Endothelial cell of umbilical vein (primary cell): Measurements from ENCODE around the gene ADAMTS6. TPM values are rescaled to one million over a fixed set of nuclear protein-coding genes. Genes with fewer than 3 reads are reported as not detected.

Source experiments
- BruUV-seq: library from RNA; stranded (reverse); fragments of 400-500 nt; replicated peaks from 2 replicates; lab custom pipeline; 2021; lab: Mats Ljungman, UMichigan
- CTCF ChIA-PET: fragments of 300-600, 350-600 bp; sonication (Branson Sonifier 250); formaldehyde crosslinking; loops from one replicate; lab custom pipeline; 2021; ENCODE audit warnings: antibody characterized with exemption, inconsistent platforms; lab: Charles Lee
- POLR2A ChIA-PET: fragments of 300-600, 350-600 bp; sonication (Branson Sonifier 250); formaldehyde crosslinking; loops from one replicate; lab custom pipeline; 2021; ENCODE audit warnings: antibody characterized with exemption, inconsistent platforms; lab: Charles Lee
- DNase-seq: peaks from one replicate; pipeline ENCODE4 v3.0.0-alpha.2; 2011; ENCODE audit warnings: low read depth, low spot score
- FAIRE-seq: peaks from 2 replicates; lab custom pipeline; 2011; peaks lifted over from hg19 to GRCh38; lab: Jason Lieb, UNC
- H2AFZ ChIP-seq: 2 replicates; pipeline ENCODE4 v1.6.0; 2012; ENCODE audit warnings: low read depth, low read length, control low read depth, inconsistent platforms
- H3K27ac ChIP-seq: 2 replicates; pipeline ENCODE4 v1.5.1; 2011; ENCODE audit warnings: low read depth, mild to moderate bottlenecking, control low read depth, low read length, moderate library complexity; ENCODE audit not compliant: insufficient read depth
- H3K27me3 ChIP-seq, 2 experiments: 2 replicates each; pipeline versions ENCODE4 v1.6.0 to v1.6.1; 2011; ENCODE audit warnings: low read length in 2 of 2, mixed read lengths in 1 of 2; ENCODE audit not compliant: control insufficient read depth in 2 of 2, insufficient read depth in 2 of 2
- H3K36me3 ChIP-seq, 2 experiments: 2 replicates in 1 of 2; 3 replicates in 1 of 2; pipeline ENCODE4 v1.5.1; 2011; ENCODE audit warnings: low read length in 2 of 2, mild to moderate bottlenecking in 1 of 2, moderate library complexity in 1 of 2; ENCODE audit not compliant: control insufficient read depth in 2 of 2, insufficient read depth in 2 of 2; ENCODE audit errors: extremely low read depth in 1 of 2
- H3K4me1 ChIP-seq: 3 replicates; pipeline ENCODE4 v1.5.1; 2011; ENCODE audit warnings: mild to moderate bottlenecking, low read length; ENCODE audit not compliant: control insufficient read depth, insufficient read depth; ENCODE audit errors: extremely low read depth
- H3K4me2 ChIP-seq: 2 replicates; pipeline ENCODE4 v1.6.1; 2011; ENCODE audit warnings: low read length, control low read depth, mixed read lengths; ENCODE audit not compliant: insufficient read depth
- H3K4me3 ChIP-seq, 3 experiments: fragments of 200-600 bp in 1 of 3; sonication (generic), shearing (Covaris generic) in 1 of 3; replicated peaks in 1 of 3; 2 replicates each; pipeline ENCODE4 v1.5.1; 2011 to 2016; ENCODE audit warnings: control low read depth in 3 of 3, low read length in 3 of 3, mild to moderate bottlenecking in 2 of 3, inconsistent platforms in 1 of 3, low read depth in 1 of 3, moderate library complexity in 1 of 3; ENCODE audit not compliant: insufficient read depth in 1 of 3
- H3K79me2 ChIP-seq: 2 replicates; pipeline ENCODE4 v1.6.0; 2012; ENCODE audit warnings: low read length, inconsistent platforms; ENCODE audit not compliant: control insufficient read depth, insufficient read depth
- H3K9ac ChIP-seq: replicated peaks from 2 replicates; pipeline ENCODE3; 2011; ENCODE audit warnings: low read length, control low read depth; ENCODE audit not compliant: insufficient read depth; ENCODE audit errors: extremely low read depth
- H3K9me1 ChIP-seq: replicated peaks from 3 replicates; pipeline ENCODE4 v1.6.0; 2011; ENCODE audit warnings: mild to moderate bottlenecking, low read length; ENCODE audit not compliant: control insufficient read depth, insufficient read depth; ENCODE audit errors: extremely low read depth
- H3K9me3 ChIP-seq: replicated peaks from 2 replicates; pipeline ENCODE4 v1.5.1; 2012; ENCODE audit warnings: low read length, inconsistent platforms; ENCODE audit not compliant: control insufficient read depth, insufficient read depth
- H4K20me1 ChIP-seq: replicated peaks from 2 replicates; pipeline ENCODE3; 2011; ENCODE audit warnings: mild to moderate bottlenecking, low read length; ENCODE audit not compliant: control insufficient read depth, insufficient read depth; ENCODE audit errors: extremely low read depth
- EZH2 ChIP-seq: IDR thresholded peaks from 2 replicates; pipeline ENCODE4 v1.6.1; 2012; ENCODE audit warnings: borderline replicate concordance, low read depth, mild to moderate bottlenecking, moderate library complexity, low read length, inconsistent platforms; ENCODE audit not compliant: severe bottlenecking
- FOS ChIP-seq: IDR thresholded peaks from 2 replicates; pipeline ENCODE4 v1.6.1; 2011; ENCODE audit warnings: mild to moderate bottlenecking, low read length, moderate library complexity, borderline replicate concordance; ENCODE audit not compliant: insufficient read depth
- GATA2 ChIP-seq: IDR thresholded peaks from 2 replicates; pipeline ENCODE4 v1.7.0; 2011; ENCODE audit warnings: low read depth, mild to moderate bottlenecking, moderate library complexity, mixed read lengths, low read length; ENCODE audit not compliant: insufficient read length, insufficient read depth
- JUN ChIP-seq: IDR thresholded peaks from 2 replicates; pipeline ENCODE4 v1.6.1; 2011; ENCODE audit warnings: borderline replicate concordance, low read depth; ENCODE audit not compliant: insufficient read length, insufficient read depth
- MYC ChIP-seq: IDR thresholded peaks from one replicate; pipeline ENCODE4 v1.6.1; 2011; ENCODE audit warnings: mild to moderate bottlenecking, low read depth, low read length
- POLR2A ChIP-seq: IDR thresholded peaks from 2 replicates; pipeline ENCODE4 v1.6.1; 2012; ENCODE audit warnings: low read depth, mild to moderate bottlenecking, control low read depth, low read length
- POLR2AphosphoS5 ChIP-seq: IDR thresholded peaks from 2 replicates; pipeline ENCODE4 v1.6.1; 2012; ENCODE audit warnings: low read depth, mild to moderate bottlenecking, control low read depth, low read length, moderate library complexity; ENCODE audit not compliant: insufficient read depth
- dilution Hi-C: fragments of 300-500 bp; cut with MboI; formaldehyde crosslinking; loops from one replicate; pipeline ENCODE4 v1.15.0; 2019; ENCODE audit warnings: low sequenced_read_pairs; ENCODE audit not compliant: extremely low pct_ligation_motif_present
- intact Hi-C: fragments of 100-400 bp; cut with micrococcal nuclease; formaldehyde crosslinking; loops from one replicate; pipeline ENCODE4 v1.10.0; 2022
- polyA plus RNA-seq, 4 experiments: library from polyadenylated mRNA; depleted of rRNA in 3 of 4; stranded (reverse) in 3 of 4; unstranded in 1 of 4; fragments of >200 nt; gene quantifications; 2 replicates each; pipeline versions ENCODE4 v1.2.1 to v1.2.3, GENCODE V29; 2011 to 2012; ENCODE audit warnings: missing spikeins in 1 of 4
- total RNA-seq: library from RNA; stranded (reverse); gene quantifications from 2 replicates; pipeline ENCODE4 v1.2.3, GENCODE V29; 2021
- TF ChIP-seq, protein P1 (sequence below): IDR thresholded peaks from 2 replicates; pipeline ENCODE4 v1.6.1; 2011; ENCODE audit not compliant: insufficient read depth, insufficient read length
- TF ChIP-seq, protein P2 (sequence below), 2 donors: IDR thresholded peaks; 1 replicate in 1 of 2; 2 replicates in 1 of 2; pipeline ENCODE4 v1.5.1; 2011; ENCODE audit warnings: low read length in 2 of 2, mild to moderate bottlenecking in 2 of 2, moderate library complexity in 2 of 2, control low read depth in 1 of 2, inconsistent platforms in 1 of 2, low read depth in 1 of 2; ENCODE audit not compliant: insufficient read depth in 1 of 2; ENCODE audit errors: extremely low read depth in 1 of 2

Gene ADAMTS6
- total and polyA plus RNA-seq, 2 donors (not counting 3 experiments of a cell fraction or from before 2014, with no cell fraction given): 20.4 to 43.4 TPM

- Histone ChIP-seq H3K9me1 (no peaks in the 10 kb centered on the region), H4K20me1 (no peaks in the 10 kb centered on the region), H3K79me2 (peaks cover 13% of the 10 kb centered on the region), H3K9me3 (no peaks in the 10 kb centered on the region), H3K9ac (no peak overlapping the region), H3K4me3 (no peak overlapping the region), H3K27me3 (no peaks in the 10 kb centered on the region), H3K4me1 (peaks cover 13% of the 10 kb centered on the region), H3K4me2 (no peak overlapping the region), H3K27ac (no peak overlapping the region), H2AFZ (no peak overlapping the region), H3K36me3 (peaks cover 0 to 3% of the 10 kb centered on the region in 2 experiments)
- no TSS peak for BruUV-seq
- ChIA-PET CTCF (no interaction called here), POLR2A (no interaction called here)
- DNase-seq (no peak), FAIRE-seq (no peak)
- dilution Hi-C loops (no loop called here), intact Hi-C loops (no loop called here)
- TF ChIP-seq, protein P1, sequence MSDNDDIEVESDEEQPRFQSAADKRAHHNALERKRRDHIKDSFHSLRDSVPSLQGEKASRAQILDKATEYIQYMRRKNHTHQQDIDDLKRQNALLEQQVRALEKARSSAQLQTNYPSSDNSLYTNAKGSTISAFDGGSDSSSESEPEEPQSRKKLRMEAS: no peak
- TF ChIP-seq POLR2A (no peak), JUN (no peak), MYC (no peak), POLR2AphosphoS5 (no peak), GATA2 (no peak), FOS (no peak), EZH2 (no peak)
- TF ChIP-seq, protein P2, sequence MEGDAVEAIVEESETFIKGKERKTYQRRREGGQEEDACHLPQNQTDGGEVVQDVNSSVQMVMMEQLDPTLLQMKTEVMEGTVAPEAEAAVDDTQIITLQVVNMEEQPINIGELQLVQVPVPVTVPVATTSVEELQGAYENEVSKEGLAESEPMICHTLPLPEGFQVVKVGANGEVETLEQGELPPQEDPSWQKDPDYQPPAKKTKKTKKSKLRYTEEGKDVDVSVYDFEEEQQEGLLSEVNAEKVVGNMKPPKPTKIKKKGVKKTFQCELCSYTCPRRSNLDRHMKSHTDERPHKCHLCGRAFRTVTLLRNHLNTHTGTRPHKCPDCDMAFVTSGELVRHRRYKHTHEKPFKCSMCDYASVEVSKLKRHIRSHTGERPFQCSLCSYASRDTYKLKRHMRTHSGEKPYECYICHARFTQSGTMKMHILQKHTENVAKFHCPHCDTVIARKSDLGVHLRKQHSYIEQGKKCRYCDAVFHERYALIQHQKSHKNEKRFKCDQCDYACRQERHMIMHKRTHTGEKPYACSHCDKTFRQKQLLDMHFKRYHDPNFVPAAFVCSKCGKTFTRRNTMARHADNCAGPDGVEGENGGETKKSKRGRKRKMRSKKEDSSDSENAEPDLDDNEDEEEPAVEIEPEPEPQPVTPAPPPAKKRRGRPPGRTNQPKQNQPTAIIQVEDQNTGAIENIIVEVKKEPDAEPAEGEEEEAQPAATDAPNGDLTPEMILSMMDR (IDR thresholded peaks at IDR 0.05; ENCODE audit: extremely low read depth in 1 of 2, insufficient read depth in 1 of 2, low read depth in 1 of 2, low read length in 2 of 2): no peak
Observed at GRCh38 chr5:65411356-65411755, 70.4 kb downstream of the ADAMTS6 start.
